ENCODE measurements around the gene ZDHHC20.

The ZDHHC20 gene

GRCh38 chr13:21361123-21361522 lies 98.0 kb downstream of the ZDHHC20 start (continued):
- no peak for TF ChIP-seq SCRT1 (tag by site-specific recombination; IDR thresholded peaks at IDR 0.05; ENCODE audit: borderline replicate concordance)
- no peak for TF ChIP-seq ZNF341 (tag by site-specific recombination; IDR thresholded peaks at IDR 0.05; ENCODE audit: low read depth)
- no peak for TF ChIP-seq INSM2 (tag by site-specific recombination; IDR thresholded peaks at IDR 0.05)
- no peak for TF ChIP-seq ZNF362 (tag by site-specific recombination; IDR thresholded peaks at IDR 0.05)
- no peak for TF ChIP-seq ZNF701 (tag by site-specific recombination; IDR thresholded peaks at IDR 0.05)
- no peak for TF ChIP-seq ZNF626 (tag by site-specific recombination; IDR thresholded peaks at IDR 0.05)
- TF ChIP-seq ZNF610 (tag by site-specific recombination; IDR thresholded peaks at IDR 0.05; ENCODE audit: borderline replicate concordance): no peak
- no peak for TF ChIP-seq ZNF398 (tag by site-specific recombination; IDR thresholded peaks at IDR 0.05)
- TF ChIP-seq ZNF302 (tag by site-specific recombination; IDR thresholded peaks at IDR 0.05; ENCODE audit: low read depth): no peak
- TF ChIP-seq ZNF677 (tag by site-specific recombination; IDR thresholded peaks at IDR 0.05): no peak
- no peak for TF ChIP-seq ZNF404 (tag by site-specific recombination; IDR thresholded peaks at IDR 0.05)
- no peak for TF ChIP-seq ZSCAN16 (tag by site-specific recombination; IDR thresholded peaks at IDR 0.05)
- no peak for TF ChIP-seq ZNF639 (tag by site-specific recombination; IDR thresholded peaks at IDR 0.05)

GRCh38 chr13:21360463-21360862 lies 98.6 kb downstream of the ZDHHC20 start:
- Histone ChIP-seq H3K9me3 (ENCODE audit: control insufficient read depth, insufficient read depth, low read depth, low read length) (no peaks in the 10 kb centered on the region), H3K27ac (ENCODE audit: extremely low read depth, low read depth, low read length) (no peak overlapping the region), H3K4me3 (ENCODE audit: low read depth, low read length) (no peak overlapping the region), H3K4me1 (ENCODE audit: control insufficient read depth, insufficient read depth, low read length) (no peaks in the 10 kb centered on the region), H3K36me3 (ENCODE audit: control insufficient read depth in 2 of 2, insufficient read depth in 1 of 2, low read length in 2 of 2) (no peaks in the 10 kb centered on the region)
- TF ChIP-seq ZNF501 (tag by site-specific recombination; IDR thresholded peaks at IDR 0.05): no peak
- no peak for TF ChIP-seq YY1 (tag by site-specific recombination; IDR thresholded peaks at IDR 0.05)
- TF ChIP-seq ZNF148 (tag by site-specific recombination; IDR thresholded peaks at IDR 0.05; ENCODE audit: borderline replicate concordance): no peak
- no peak for TF ChIP-seq ZNF394 (tag by site-specific recombination; IDR thresholded peaks at IDR 0.05; ENCODE audit: borderline replicate concordance)
- TF ChIP-seq ATF2 (tag by site-specific recombination; IDR thresholded peaks at IDR 0.05; ENCODE audit: low read depth): no peak
- TF ChIP-seq OVOL3 (tag by site-specific recombination; IDR thresholded peaks at IDR 0.05): no peak
- TF ChIP-seq ZNF266 (tag by site-specific recombination; IDR thresholded peaks at IDR 0.05; ENCODE audit: low read depth): no peak
- no peak for TF ChIP-seq ZSCAN16 (tag by site-specific recombination; IDR thresholded peaks at IDR 0.05)
- no peak for TF ChIP-seq ZNF664 (tag by site-specific recombination; IDR thresholded peaks at IDR 0.05)
- TF ChIP-seq TRIM28 (IDR thresholded peaks at IDR 0.05; ENCODE audit: borderline replicate concordance, low read length): no peak
- ChIA-PET CTCF (no interaction called here), POLR2A (no interaction called here)

All from HEK293 (cell line).